ENCODE data around the gene CHGA.

CHGA gene

GRCh38 chr14:92925446-92925845, 2.5 kb downstream of the CHGA start:
- H3K4me3 ChIP-seq (ENCODE audit: low read depth, low read length), result no peak overlapping the region
- DNase-seq (ENCODE audit: low read depth), result no peak
- no peak for TF ChIP-seq POLR2A (IDR thresholded peaks at IDR 0.05; ENCODE audit: extremely low read depth, insufficient read length)

DNA sequence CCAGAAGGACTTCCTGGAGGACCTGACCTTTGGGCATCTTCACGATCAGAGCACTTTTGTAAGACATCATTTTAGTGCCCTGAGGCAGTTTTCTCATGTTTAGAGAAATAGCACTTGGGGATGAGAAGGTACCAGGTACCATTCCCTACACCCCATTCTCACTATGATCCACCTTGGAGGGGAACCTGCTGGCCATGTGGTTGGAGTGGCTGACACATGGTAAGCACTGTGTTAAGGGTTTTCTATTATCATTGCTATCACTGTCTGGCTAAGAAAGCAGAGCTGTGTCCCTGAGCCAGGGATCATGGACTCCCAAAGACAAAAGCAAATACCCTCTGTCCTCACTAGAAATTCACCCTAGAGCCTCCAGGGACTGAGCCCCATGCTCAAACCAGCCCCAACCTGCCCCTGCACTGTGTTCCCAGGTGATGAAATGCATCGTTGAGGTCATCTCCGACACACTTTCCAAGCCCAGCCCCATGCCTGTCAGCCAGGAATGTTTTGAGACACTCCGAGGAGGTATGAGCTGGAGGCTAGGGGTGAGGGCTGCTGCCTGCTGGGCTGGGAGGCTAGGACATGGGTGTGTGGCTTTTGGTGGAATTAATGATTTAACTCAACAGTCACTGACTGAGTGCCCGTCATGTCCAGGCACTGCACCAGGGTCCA, 3.4 kb downstream of the CHGA start:
- H3K4me3 ChIP-seq (ENCODE audit: low read depth, low read length), result no peak overlapping the region
- no peak for TF ChIP-seq MAX (IDR thresholded peaks at IDR 0.05; ENCODE audit: low read depth, low read length)
- no peak for TF ChIP-seq POLR2A (IDR thresholded peaks at IDR 0.05; ENCODE audit: extremely low read depth, insufficient read length)
- TF ChIP-seq MYC (IDR thresholded peaks at IDR 0.05; ENCODE audit: low read depth, low read length), result no peak
- TF ChIP-seq, protein P1, sequence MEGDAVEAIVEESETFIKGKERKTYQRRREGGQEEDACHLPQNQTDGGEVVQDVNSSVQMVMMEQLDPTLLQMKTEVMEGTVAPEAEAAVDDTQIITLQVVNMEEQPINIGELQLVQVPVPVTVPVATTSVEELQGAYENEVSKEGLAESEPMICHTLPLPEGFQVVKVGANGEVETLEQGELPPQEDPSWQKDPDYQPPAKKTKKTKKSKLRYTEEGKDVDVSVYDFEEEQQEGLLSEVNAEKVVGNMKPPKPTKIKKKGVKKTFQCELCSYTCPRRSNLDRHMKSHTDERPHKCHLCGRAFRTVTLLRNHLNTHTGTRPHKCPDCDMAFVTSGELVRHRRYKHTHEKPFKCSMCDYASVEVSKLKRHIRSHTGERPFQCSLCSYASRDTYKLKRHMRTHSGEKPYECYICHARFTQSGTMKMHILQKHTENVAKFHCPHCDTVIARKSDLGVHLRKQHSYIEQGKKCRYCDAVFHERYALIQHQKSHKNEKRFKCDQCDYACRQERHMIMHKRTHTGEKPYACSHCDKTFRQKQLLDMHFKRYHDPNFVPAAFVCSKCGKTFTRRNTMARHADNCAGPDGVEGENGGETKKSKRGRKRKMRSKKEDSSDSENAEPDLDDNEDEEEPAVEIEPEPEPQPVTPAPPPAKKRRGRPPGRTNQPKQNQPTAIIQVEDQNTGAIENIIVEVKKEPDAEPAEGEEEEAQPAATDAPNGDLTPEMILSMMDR (IDR thresholded peaks at IDR 0.05; ENCODE audit: low read depth, low read length), result no peak
- DNase-seq (ENCODE audit: low read depth), result no peak

DNA sequence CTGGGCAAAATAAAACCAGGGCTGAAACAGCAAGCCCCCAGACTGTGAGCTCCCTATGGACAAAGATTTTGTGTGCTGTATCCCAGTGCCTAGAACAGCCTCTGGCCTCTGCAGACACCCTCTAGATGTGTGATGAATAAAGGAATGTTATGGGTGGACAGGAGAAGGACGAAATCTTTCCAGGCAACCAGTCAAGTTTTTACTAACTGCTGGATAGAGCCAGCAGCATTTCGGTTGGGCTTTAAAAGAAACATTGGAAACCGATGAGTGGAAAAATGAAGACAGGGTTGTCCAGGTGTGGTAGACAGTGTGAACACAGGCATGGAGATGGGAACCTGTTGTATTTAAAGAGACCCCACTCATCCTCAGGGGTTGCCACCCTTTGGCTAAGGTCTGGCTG, 4.0 kb downstream of the CHGA start:
- TF ChIP-seq, protein P1 (IDR thresholded peaks at IDR 0.05; ENCODE audit: low read depth, low read length), result no peak
- no peak for TF ChIP-seq MAX (IDR thresholded peaks at IDR 0.05; ENCODE audit: low read depth, low read length)
- H3K4me3 ChIP-seq (ENCODE audit: low read depth, low read length), result no peak overlapping the region
- DNase-seq (ENCODE audit: low read depth), result no peak

GRCh38 chr14:92927349-92928257, 4.7 kb downstream of the CHGA start:
- DNase-seq (ENCODE audit: low read depth), result no peak

GRCh38 chr14:92928258-92928629, 5.3 kb downstream of the CHGA start:
- no peak overlapping the region for H3K4me3 ChIP-seq (ENCODE audit: low read depth, low read length)
- TF ChIP-seq POLR2A (IDR thresholded peaks at IDR 0.05; ENCODE audit: extremely low read depth, insufficient read length) (no peak), MAX (IDR thresholded peaks at IDR 0.05; ENCODE audit: low read depth, low read length) (no peak), MYC (IDR thresholded peaks at IDR 0.05; ENCODE audit: low read depth, low read length) (no peak)
- TF ChIP-seq, protein P1 (IDR thresholded peaks at IDR 0.05; ENCODE audit: low read depth, low read length), result no peak
- DNase-seq (ENCODE audit: low read depth), result no peak

More at GRCh38 chr14:92927349-92928257, 4.7 kb downstream of the CHGA start:
- TF ChIP-seq POLR2A (IDR thresholded peaks at IDR 0.05; ENCODE audit: extremely low read depth, insufficient read length), result no peak
- TF ChIP-seq, protein P1 (IDR thresholded peaks at IDR 0.05; ENCODE audit: low read depth, low read length), result no peak
- TF ChIP-seq MAX (IDR thresholded peaks at IDR 0.05; ENCODE audit: low read depth, low read length), result no peak
- no peak for TF ChIP-seq MYC (IDR thresholded peaks at IDR 0.05; ENCODE audit: low read depth, low read length)
- no peak overlapping the region for H3K4me3 ChIP-seq (ENCODE audit: low read depth, low read length)

- no peak overlapping the region for H3K4me3 ChIP-seq (ENCODE audit: low read depth, low read length)
- no peak for DNase-seq (ENCODE audit: low read depth)
- no peak for TF ChIP-seq MAX (IDR thresholded peaks at IDR 0.05; ENCODE audit: low read depth, low read length)
- TF ChIP-seq, protein P1 (IDR thresholded peaks at IDR 0.05; ENCODE audit: low read depth, low read length), result no peak
- TF ChIP-seq POLR2A (IDR thresholded peaks at IDR 0.05; ENCODE audit: extremely low read depth, insufficient read length), result no peak
- TF ChIP-seq MYC (IDR thresholded peaks at IDR 0.05; ENCODE audit: low read depth, low read length), result no peak
Measured at GRCh38 chr14:92928961-92929688, 6.2 kb downstream of the CHGA start.
